ENCODE measurements around the gene GOLGA6L7. TPM values are rescaled to one million over a fixed set of nuclear protein-coding genes. Genes with fewer than 3 reads are reported as not detected.
"Not testable (repeated sequence)": the region's sequence is repeated elsewhere in the genome, so short reads cannot be mapped to it uniquely, and the experiment has no call there.

The GOLGA6L7 gene
- total RNA-seq, 4 donors from 2014 or later, result not detected

- TF ChIP-seq POLR2A (IDR thresholded peaks at IDR 0.05) (no peak), POLR2AphosphoS5 (IDR thresholded peaks at IDR 0.05) (no peak)
- in situ Hi-C loops (cut with MboI; ENCODE audit: low pct_ligation_motif_present in 1 of 4, low pct_unique_long_range_greater_than_20kb in 1 of 4, low sequenced_read_pairs in 3 of 4) (no loop called here), intact Hi-C loops (cut with DNase I; ENCODE audit: low total_unique reads) (no loop called here)
- peaks cover 0 to 8% (median 3%) of the 10 kb centered on the region in 4 donors for H3K4me1 ChIP-seq
- no peaks in the 10 kb centered on the region for H3K36me3 ChIP-seq
- H3K9me3 ChIP-seq, result no peaks in the 10 kb centered on the region
- H3K27ac ChIP-seq, result no peak overlapping the region
- DNase-seq, result no peak
- H3K27me3 ChIP-seq, result peaks cover 19% of the 10 kb centered on the region
- H3K4me3 ChIP-seq, result no peak overlapping the region
- WGBS, 2 donors (ENCODE audit: low coverage in 1 of 2), result 83 to 85% methylated on average over 8 to 15 of the region's 15 CpGs
Measured at GRCh38 chr15:28890711-28891495, 42.5 kb upstream of the GOLGA6L7 start.

- H3K4me3 ChIP-seq; intact Hi-C loops (cut with DNase I; ENCODE audit: low total_unique reads); H3K36me3 ChIP-seq; H3K27ac ChIP-seq; DNase-seq; in situ Hi-C loops (cut with MboI; ENCODE audit: low pct_ligation_motif_present in 1 of 4, low pct_unique_long_range_greater_than_20kb in 1 of 4, low sequenced_read_pairs in 3 of 4); H3K9me3 ChIP-seq: not testable (repeated sequence)
- Histone ChIP-seq H3K4me1 (peaks cover 0 to 11% (median 5%) of the 10 kb centered on the region in 4 donors), H3K27me3 (peaks cover 25% of the 10 kb centered on the region)
- 75% methylated on average over 3 to 4 of the region's 4 CpGs for WGBS, 2 donors (ENCODE audit: low coverage in 1 of 2)
Measured at GRCh38 chr15:28890291-28890690, 41.8 kb upstream of the GOLGA6L7 start.

DNA sequence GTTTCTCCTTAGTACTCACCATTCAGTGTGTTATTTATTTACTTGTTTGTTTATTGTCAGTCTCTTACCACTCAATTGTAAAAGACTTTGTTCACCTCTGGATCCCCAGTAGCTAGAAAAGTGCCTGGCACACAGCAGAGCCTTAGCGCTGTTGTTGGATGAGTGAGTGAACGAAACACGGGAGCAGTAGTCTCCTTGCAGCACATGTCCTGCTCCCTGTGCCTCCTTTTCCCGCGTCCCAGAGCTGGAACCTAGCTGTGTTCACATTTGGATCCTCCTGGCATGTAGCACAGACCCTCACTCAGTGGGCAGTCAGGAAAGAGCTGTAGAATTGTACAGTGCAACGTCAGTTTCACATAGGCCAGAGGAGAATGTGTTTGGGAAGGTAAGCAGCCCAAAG is 41.4 kb upstream of the GOLGA6L7 start:
- Histone ChIP-seq H3K4me1 (peaks cover 0 to 12% (median 5%) of the 10 kb centered on the region in 4 donors), H3K27me3 (peaks cover 29% of the 10 kb centered on the region)
- H3K27ac ChIP-seq; DNase-seq; H3K36me3 ChIP-seq; intact Hi-C loops (cut with DNase I; ENCODE audit: low total_unique reads); H3K4me3 ChIP-seq; in situ Hi-C loops (cut with MboI; ENCODE audit: low pct_ligation_motif_present in 1 of 4, low pct_unique_long_range_greater_than_20kb in 1 of 4, low sequenced_read_pairs in 3 of 4); H3K9me3 ChIP-seq: not testable (repeated sequence)
- WGBS, 2 donors (ENCODE audit: low coverage in 1 of 2), result 92 to 100% methylated on average over 1 to 6 of the region's 6 CpGs

DNA sequence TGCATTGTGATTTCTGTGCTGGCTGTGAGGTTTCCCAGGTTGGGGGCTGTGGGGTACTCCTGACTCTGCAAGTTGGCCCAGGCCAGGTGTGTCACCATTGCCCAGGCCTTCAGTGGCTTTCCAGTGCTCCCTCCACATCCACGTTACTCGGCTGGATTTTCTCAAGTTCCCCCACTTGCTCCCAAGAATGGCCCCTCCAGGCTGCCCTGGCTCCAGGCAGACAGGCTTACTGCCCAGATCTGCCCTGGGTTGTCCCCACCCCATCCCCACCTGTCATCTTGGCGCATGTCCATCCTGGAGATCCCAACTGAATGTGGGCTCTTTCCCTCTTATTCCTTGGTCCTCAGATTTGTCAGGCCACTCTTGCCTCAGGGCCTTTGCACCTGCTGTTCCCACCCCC is 40.9 kb upstream of the GOLGA6L7 start:
- intact Hi-C loops (cut with DNase I; ENCODE audit: low total_unique reads) (no loop called here), in situ Hi-C loops (cut with MboI; ENCODE audit: low pct_ligation_motif_present in 1 of 4, low pct_unique_long_range_greater_than_20kb in 1 of 4, low sequenced_read_pairs in 3 of 4) (no loop called here)
- H3K27me3 ChIP-seq, result peaks cover 34% of the 10 kb centered on the region
- no peak for DNase-seq
- H3K9me3 ChIP-seq, result no peaks in the 10 kb centered on the region
- TF ChIP-seq CTCF (IDR thresholded peaks at IDR 0.05), result no peak
- no peak for TF ChIP-seq POLR2AphosphoS5 (IDR thresholded peaks at IDR 0.05)
- TF ChIP-seq EP300 (IDR thresholded peaks at IDR 0.05; ENCODE audit: low read depth), result no peak
- TF ChIP-seq POLR2A (IDR thresholded peaks at IDR 0.05), result no peak
- H3K4me1 ChIP-seq, result peaks cover 0 to 12% (median 5%) of the 10 kb centered on the region in 4 donors
- H3K27ac ChIP-seq, result no peak overlapping the region
- H3K36me3 ChIP-seq, result no peaks in the 10 kb centered on the region
- 82% methylated on average over 3 of the region's 3 CpGs; no CpG with 5 or more reads in 1 of the 2 donors for WGBS, 2 donors (ENCODE audit: low coverage in 1 of 2)
- no peak overlapping the region for H3K4me3 ChIP-seq

DNA sequence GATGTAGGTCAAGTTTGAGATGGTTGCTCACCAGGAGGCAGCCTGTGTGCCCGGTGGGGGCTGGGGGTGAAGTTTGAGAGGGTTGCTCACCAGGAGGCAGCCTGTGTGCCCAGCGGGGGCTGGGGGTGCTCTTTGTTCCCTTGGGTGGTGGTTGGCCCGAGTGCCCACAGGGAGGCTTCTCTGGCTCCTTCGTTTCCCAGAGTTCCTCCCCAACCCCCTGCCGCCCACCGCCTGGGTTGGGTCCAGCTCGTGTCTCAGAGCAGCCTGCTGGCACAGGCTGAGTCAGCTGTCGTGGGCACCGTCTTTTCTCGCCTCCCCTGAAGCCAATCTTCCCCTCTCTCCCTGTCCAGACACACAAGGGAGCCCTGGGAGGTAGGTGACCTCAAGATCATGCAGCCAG is 40.5 kb upstream of the GOLGA6L7 start:
- Histone ChIP-seq H3K36me3 (no peaks in the 10 kb centered on the region), H3K27me3 (peaks cover 37% of the 10 kb centered on the region), H3K27ac (no peak overlapping the region), H3K9me3 (no peaks in the 10 kb centered on the region), H3K4me3 (no peak overlapping the region), H3K4me1 (peaks cover 0 to 12% (median 5%) of the 10 kb centered on the region in 4 donors)
- WGBS, 2 donors (ENCODE audit: low coverage in 1 of 2), result 85 to 100% methylated on average over 2 to 10 of the region's 10 CpGs
- DNase-seq, result no peak
- intact Hi-C loops (cut with DNase I; ENCODE audit: low total_unique reads), result no loop called here
- TF ChIP-seq EP300 (IDR thresholded peaks at IDR 0.05; ENCODE audit: low read depth), result no peak
- TF ChIP-seq POLR2A (IDR thresholded peaks at IDR 0.05), result no peak
- TF ChIP-seq CTCF (IDR thresholded peaks at IDR 0.05), result no peak
- no peak for TF ChIP-seq POLR2AphosphoS5 (IDR thresholded peaks at IDR 0.05)
- in situ Hi-C loops (cut with MboI; ENCODE audit: low pct_ligation_motif_present in 1 of 4, low pct_unique_long_range_greater_than_20kb in 1 of 4, low sequenced_read_pairs in 3 of 4), result no loop called here

Data from transverse colon (tissue), 4 donors.